Measurements from ENCODE around the gene CGB5. TPM values are rescaled to one million over a fixed set of nuclear protein-coding genes. Genes with fewer than 3 reads are reported as not detected.

The CGB5 gene
- total RNA-seq, 2 donors from 2014 or later: 0.44 TPM; not detected in 1

GRCh38 chr19:49086296-49086695 lies 42.6 kb downstream of the CGB5 start:
- H3K27ac ChIP-seq (ENCODE audit: low read depth, low read length): no peak overlapping the region
- Mint-ChIP-seq H3K9me3 (peaks cover 4% of the 10 kb centered on the region), H3K4me3 (peak overlapping the region; percentile 95), H3K4me1 (peaks cover 10% of the 10 kb centered on the region), H3K27me3 (ENCODE audit: insufficient read depth) (peaks cover 13% of the 10 kb centered on the region), H3K27ac (peak overlapping the region; percentile 95), H3K36me3 (ENCODE audit: low read depth) (peaks cover 41% of the 10 kb centered on the region)
- H3K4me1 ChIP-seq (ENCODE audit: control insufficient read depth, insufficient read depth, low read length): no peaks in the 10 kb centered on the region
- DNase-seq: no peak
- TF ChIP-seq, protein P1, sequence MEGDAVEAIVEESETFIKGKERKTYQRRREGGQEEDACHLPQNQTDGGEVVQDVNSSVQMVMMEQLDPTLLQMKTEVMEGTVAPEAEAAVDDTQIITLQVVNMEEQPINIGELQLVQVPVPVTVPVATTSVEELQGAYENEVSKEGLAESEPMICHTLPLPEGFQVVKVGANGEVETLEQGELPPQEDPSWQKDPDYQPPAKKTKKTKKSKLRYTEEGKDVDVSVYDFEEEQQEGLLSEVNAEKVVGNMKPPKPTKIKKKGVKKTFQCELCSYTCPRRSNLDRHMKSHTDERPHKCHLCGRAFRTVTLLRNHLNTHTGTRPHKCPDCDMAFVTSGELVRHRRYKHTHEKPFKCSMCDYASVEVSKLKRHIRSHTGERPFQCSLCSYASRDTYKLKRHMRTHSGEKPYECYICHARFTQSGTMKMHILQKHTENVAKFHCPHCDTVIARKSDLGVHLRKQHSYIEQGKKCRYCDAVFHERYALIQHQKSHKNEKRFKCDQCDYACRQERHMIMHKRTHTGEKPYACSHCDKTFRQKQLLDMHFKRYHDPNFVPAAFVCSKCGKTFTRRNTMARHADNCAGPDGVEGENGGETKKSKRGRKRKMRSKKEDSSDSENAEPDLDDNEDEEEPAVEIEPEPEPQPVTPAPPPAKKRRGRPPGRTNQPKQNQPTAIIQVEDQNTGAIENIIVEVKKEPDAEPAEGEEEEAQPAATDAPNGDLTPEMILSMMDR (conservative IDR thresholded peaks at IDR 0.05): no peak
- peak overlapping the region; percentile 97 for H3K4me3 ChIP-seq (ENCODE audit: low read length)
- peak overlapping the region; percentile 90 for H3K9ac ChIP-seq (ENCODE audit: extremely low read depth, low read length, poor library complexity, severe bottlenecking)
- H3K9me3 ChIP-seq (ENCODE audit: control insufficient read depth, low read length): no peaks in the 10 kb centered on the region
- no peaks in the 10 kb centered on the region for H3K27me3 ChIP-seq (ENCODE audit: control insufficient read depth, insufficient read depth, low read length, poor library complexity, severe bottlenecking)
- peaks cover 45% of the 10 kb centered on the region for H3K36me3 ChIP-seq (ENCODE audit: control insufficient read depth, insufficient read depth, low read length)
- 69 to 74% methylated on average over 10 to 11 of the region's 11 CpGs for WGBS, 2 experiments (ENCODE audit: insufficient coverage in 1 of 2, insufficient read length in 1 of 2)

- Histone ChIP-seq H3K4me3 (ENCODE audit: low read length) (no peak overlapping the region), H3K27me3 (ENCODE audit: control insufficient read depth, insufficient read depth, low read length, poor library complexity, severe bottlenecking) (no peaks in the 10 kb centered on the region), H3K27ac (ENCODE audit: low read depth, low read length) (no peak overlapping the region), H3K36me3 (ENCODE audit: control insufficient read depth, insufficient read depth, low read length) (peaks cover 90% of the 10 kb centered on the region), H3K9me3 (ENCODE audit: control insufficient read depth, low read length) (no peaks in the 10 kb centered on the region), H3K9ac (ENCODE audit: extremely low read depth, low read length, poor library complexity, severe bottlenecking) (no peak overlapping the region), H3K4me1 (ENCODE audit: control insufficient read depth, insufficient read depth, low read length) (no peaks in the 10 kb centered on the region)
- Mint-ChIP-seq H3K9me3 (no peaks in the 10 kb centered on the region), H3K27ac (no peak overlapping the region), H3K27me3 (ENCODE audit: insufficient read depth) (no peaks in the 10 kb centered on the region), H3K4me3 (no peak overlapping the region), H3K4me1 (peaks cover 3% of the 10 kb centered on the region), H3K36me3 (ENCODE audit: low read depth) (peaks cover 77% of the 10 kb centered on the region)
- DNase-seq: no peak
- WGBS, 2 experiments (ENCODE audit: insufficient coverage in 1 of 2, insufficient read length in 1 of 2): 95 to 96% methylated on average over 14 to 17 of the region's 17 CpGs
- TF ChIP-seq, protein P1 (conservative IDR thresholded peaks at IDR 0.05): no peak
Measured at GRCh38 chr19:49091391-49092038, 47.9 kb downstream of the CGB5 start.

DNA sequence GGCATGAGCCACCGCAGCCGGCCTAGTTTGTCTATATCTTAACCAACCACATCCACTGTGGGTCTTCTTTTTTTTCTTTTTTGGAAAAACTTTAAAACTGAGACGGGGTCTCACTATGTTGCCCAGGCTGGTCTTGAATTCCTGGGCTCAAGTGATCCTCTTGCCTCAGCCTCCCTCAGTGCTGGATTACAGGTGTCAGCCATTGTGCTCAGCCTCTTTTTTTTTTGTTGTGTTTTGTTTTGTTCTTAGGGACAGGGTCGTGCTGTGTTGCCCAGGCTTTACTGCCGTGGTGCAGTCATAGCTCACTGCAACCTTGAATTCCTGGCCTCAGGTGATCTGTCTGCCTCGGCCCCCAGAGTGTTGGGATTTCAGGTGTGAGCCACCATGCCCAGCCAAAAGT lies 49.0 kb downstream of the CGB5 start:
- Histone ChIP-seq H3K36me3 (ENCODE audit: control insufficient read depth, insufficient read depth, low read length) (peaks cover 90% of the 10 kb centered on the region), H3K9me3 (ENCODE audit: control insufficient read depth, low read length) (no peaks in the 10 kb centered on the region), H3K9ac (ENCODE audit: extremely low read depth, low read length, poor library complexity, severe bottlenecking) (no peak overlapping the region), H3K27me3 (ENCODE audit: control insufficient read depth, insufficient read depth, low read length, poor library complexity, severe bottlenecking) (no peaks in the 10 kb centered on the region), H3K4me1 (ENCODE audit: control insufficient read depth, insufficient read depth, low read length) (peaks cover 4% of the 10 kb centered on the region), H3K27ac (ENCODE audit: low read depth, low read length) (no peak overlapping the region), H3K4me3 (ENCODE audit: low read length) (no peak overlapping the region)
- no peak overlapping the region for H3K27ac Mint-ChIP-seq
- H3K4me1 Mint-ChIP-seq: peaks cover 1% of the 10 kb centered on the region
- no peaks in the 10 kb centered on the region for H3K9me3 Mint-ChIP-seq
- no peak for DNase-seq
- peaks cover 75% of the 10 kb centered on the region for H3K36me3 Mint-ChIP-seq (ENCODE audit: low read depth)
- H3K4me3 Mint-ChIP-seq: no peak overlapping the region
- WGBS, 2 experiments (ENCODE audit: insufficient coverage in 1 of 2, insufficient read length in 1 of 2): 95 to 98% methylated on average over 5 to 6 of the region's 6 CpGs
- no peaks in the 10 kb centered on the region for H3K27me3 Mint-ChIP-seq (ENCODE audit: insufficient read depth)
- TF ChIP-seq, protein P1 (conservative IDR thresholded peaks at IDR 0.05): no peak

Small RNA genes within 50 kb of the gene (microRNA-seq; reads per million reads assigned to microRNA genes)
- gene MIR6798 (ENCODE audit: borderline microRNAs expressed): not detected

Other genes with a start within 250 kb of the CGB5 start
- gene BCAT2, start 232.8 kb upstream of the CGB5 start, total RNA-seq: 100 to 1,000 TPM in 1 of 2 donors, 10 to 100 TPM in 1; 84.8 to 101 TPM
- 10 to 100 TPM; 43.0 to 81.0 TPM for gene HSD17B14, start 207.4 kb upstream of the CGB5 start, total RNA-seq
- gene PLEKHA4, start 175.2 kb upstream of the CGB5 start, total RNA-seq: 1 to 10 TPM; 6.6 to 7.0 TPM
- 10 to 100 TPM; 41.5 to 45.0 TPM for gene PPP1R15A, start 171.4 kb upstream of the CGB5 start, total RNA-seq
- gene TULP2, start 145.1 kb upstream of the CGB5 start, total RNA-seq: 1 to 10 TPM; 1.2 to 2.1 TPM
- 100 to 1,000 TPM; 177 to 222 TPM for gene NUCB1, start 143.5 kb upstream of the CGB5 start, total RNA-seq
- gene DHDH, start 110.1 kb upstream of the CGB5 start, total RNA-seq: 1 to 10 TPM in 1 of 2 donors, under 1 TPM in 1; 0.44 to 2.3 TPM
- 100 to 1,000 TPM; 172 to 184 TPM for gene BAX, start 89.0 kb upstream of the CGB5 start, total RNA-seq
- gene FTL, start 78.5 kb upstream of the CGB5 start, total RNA-seq: 1,000 to 10,000 TPM; 1,784 to 3,181 TPM
- gene GYS1, start 50.5 kb upstream of the CGB5 start, total RNA-seq: 10 to 100 TPM; 63.5 to 69.1 TPM
- 100 to 1,000 TPM; 101 to 112 TPM for gene RUVBL2, start 50.0 kb upstream of the CGB5 start, total RNA-seq
- under 1 TPM in 1 of 2 donors, not detected in 1; 0.59 TPM for gene LHB, start 26.8 kb upstream of the CGB5 start, total RNA-seq
- not detected for gene CGB3, start 19.5 kb upstream of the CGB5 start, total RNA-seq
- under 1 TPM in 1 of 2 donors, not detected in 1; 0.57 TPM for gene CGB2, start 12.0 kb upstream of the CGB5 start, total RNA-seq
- gene CGB1, start 7.0 kb upstream of the CGB5 start, total RNA-seq: not detected
- not detected for gene CGB8, start 5.3 kb downstream of the CGB5 start, total RNA-seq
- gene CGB7, start 13.9 kb downstream of the CGB5 start, total RNA-seq: 1 to 10 TPM; 1.5 to 2.9 TPM
- gene NTF4, start 21.0 kb downstream of the CGB5 start, total RNA-seq: 1 to 10 TPM; 5.0 to 8.9 TPM
- gene KCNA7, start 28.9 kb downstream of the CGB5 start, total RNA-seq: under 1 TPM in 1 of 2 donors, not detected in 1; 0.07 TPM
- 100 to 1,000 TPM; 284 to 292 TPM for gene SNRNP70, start 41.6 kb downstream of the CGB5 start, total RNA-seq
- 10 to 100 TPM in 1 of 2 donors, 1 to 10 TPM in 1; 9.5 to 14.9 TPM for gene LIN7B, start 70.5 kb downstream of the CGB5 start, total RNA-seq
- gene C19orf73, start 75.3 kb downstream of the CGB5 start, total RNA-seq: 1 to 10 TPM; 1.9 to 2.5 TPM
- gene PPFIA3, start 75.7 kb downstream of the CGB5 start, total RNA-seq: 10 to 100 TPM in 1 of 2 donors, 1 to 10 TPM in 1; 7.4 to 16.5 TPM
- 1 to 10 TPM in 1 of 2 donors, under 1 TPM in 1; 0.57 to 3.9 TPM for gene HRC, start 111.5 kb downstream of the CGB5 start, total RNA-seq
- gene TRPM4, start 113.9 kb downstream of the CGB5 start, total RNA-seq: 10 to 100 TPM; 22.0 to 33.3 TPM